COLO668 (cell line): ENCODE measurements around the gene UGT2A3.

Source experiments
- DNase-seq: peaks from one replicate; lab custom pipeline; 2025; ENCODE audit not compliant: unreplicated experiment; lab: John Stamatoyannopoulos, UW

Gene UGT2A3

DNA sequence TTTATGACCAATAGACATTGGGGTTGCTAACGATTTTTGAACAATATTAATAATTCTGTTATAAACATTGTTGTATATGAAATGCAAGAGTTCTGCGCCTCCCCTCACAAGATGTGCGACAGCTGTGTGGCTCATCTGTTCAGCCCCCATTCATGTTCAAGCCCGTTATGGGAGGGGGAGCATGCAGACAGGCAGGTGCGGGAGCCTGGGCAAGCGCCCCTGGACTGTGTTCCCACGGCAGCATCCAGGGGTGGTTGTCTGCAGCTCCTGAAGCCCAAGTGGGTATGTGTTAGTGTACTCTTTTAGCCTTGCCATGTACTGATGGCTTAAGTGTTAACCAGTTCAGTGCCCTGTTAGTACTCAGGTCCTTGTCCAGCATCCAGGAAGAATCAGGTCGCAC, 34.6 kb downstream of the UGT2A3 start:
- DNase-seq, result no peak

DNA sequence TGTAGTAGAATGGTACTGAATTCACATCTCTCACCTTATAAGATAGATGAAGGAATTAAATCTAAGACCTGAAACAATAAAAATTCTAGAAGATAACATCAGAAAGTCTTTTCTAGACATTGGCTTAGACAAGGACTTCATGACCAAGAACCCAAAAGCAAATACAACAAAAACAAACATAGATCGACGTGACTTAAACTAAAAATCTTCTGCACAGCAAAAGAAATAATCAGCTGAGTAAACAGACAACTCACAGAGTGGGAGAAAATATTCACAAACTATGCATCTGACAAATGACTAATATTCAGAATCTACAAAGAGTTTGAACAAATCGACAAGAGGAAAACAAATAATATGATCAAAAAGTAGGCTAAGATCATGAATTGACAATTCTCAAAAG, 38.8 kb downstream of the UGT2A3 start:
- DNase-seq, result no peak

DNA sequence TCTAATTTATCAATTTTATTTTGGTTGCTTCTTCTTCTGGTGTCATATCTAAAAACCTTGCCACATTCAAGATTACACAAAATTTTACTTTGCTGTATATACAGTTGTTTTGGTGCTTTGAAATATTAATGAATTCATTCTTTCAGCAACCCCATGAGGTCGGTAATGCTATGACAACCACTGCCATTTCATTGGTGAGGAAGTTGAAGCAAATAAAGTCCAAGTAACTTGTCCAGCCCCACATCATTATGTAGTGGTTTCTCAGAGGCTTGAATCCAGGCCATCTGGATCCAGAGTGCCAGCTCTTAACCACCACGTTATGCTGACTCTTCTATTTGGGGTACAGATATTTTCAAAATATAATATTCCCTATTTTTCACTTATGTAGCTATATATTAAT, 42.2 kb downstream of the UGT2A3 start:
- no peak for DNase-seq

DNA sequence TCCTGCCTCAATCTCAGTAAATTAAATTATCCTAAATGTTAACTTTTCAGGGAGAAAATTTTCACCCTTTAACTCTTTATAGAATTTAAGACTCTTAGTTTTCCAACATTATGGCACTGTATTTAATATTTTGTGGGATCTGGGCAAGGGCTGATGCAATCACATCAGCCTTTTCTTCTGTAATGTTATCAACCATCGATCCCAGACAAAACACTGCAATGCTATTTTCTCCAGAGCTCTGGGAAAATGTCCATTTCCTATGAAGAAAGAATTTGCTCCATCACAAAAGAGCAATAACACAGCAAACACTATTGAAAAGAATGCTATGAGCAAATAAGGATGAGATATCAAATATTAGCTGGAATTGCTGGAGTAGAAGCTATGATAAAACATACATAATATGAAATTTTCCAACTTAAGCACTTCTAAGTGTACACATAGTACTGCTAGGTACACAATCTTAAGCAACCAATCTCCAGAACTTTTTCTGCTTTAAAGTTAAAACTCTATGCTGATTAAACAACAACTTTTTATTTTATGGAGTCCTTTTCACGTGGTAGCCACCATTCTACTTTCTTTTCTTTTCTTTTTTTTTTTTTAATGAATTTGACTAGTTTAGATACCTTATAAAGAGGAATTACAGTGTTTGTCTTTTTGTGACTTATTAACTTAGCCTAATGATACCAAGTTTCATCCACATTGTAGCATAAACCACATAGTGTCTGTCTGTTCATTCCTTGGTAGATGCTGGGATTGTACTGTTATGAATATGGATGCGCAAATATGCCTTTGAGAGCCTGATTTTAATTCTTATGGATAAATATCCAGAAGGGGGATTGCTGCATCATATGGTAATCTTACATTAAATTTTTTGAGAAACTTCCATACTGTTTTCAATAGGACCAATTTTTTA, 43.6 kb downstream of the UGT2A3 start:
- DNase-seq, result no peak

DNA sequence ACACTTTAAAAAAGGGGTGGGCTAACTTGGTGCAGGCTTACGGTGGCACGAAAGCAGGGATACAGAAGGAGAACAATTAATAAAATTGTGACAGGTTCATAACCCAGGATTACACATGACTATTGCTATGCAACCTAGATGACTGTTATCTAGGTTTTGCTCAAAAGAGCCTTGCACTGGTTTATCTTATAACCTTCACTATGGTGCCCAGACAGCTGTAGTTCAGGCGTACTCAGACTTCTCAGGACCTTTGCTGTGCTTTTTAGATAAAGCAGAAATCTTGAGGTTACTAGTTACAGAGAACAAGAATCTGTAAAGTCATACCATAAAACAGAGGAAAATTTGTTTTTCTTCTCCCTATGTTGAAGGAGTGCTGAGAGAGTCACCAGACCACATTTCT, 44.4 kb downstream of the UGT2A3 start:
- no peak for DNase-seq

DNA sequence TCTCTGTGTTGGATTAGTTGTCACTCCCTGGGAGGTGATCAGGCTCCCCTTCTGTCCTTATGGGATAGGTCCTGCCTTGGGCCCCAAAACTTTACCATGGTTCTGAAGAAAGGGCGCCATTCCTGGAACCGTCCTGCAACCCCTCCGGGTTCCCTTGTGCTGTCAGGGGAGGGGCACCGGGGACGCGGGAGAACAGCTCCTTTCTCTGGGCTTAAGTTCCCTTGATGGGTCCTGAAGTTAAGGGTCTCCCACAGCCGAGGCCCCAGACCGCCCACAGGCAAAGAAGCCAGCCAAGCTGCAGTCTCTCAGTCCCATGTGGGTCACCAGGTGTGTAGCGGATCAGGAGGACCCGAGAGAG, 44.8 kb downstream of the UGT2A3 start:
- DNase-seq, result no peak

DNA sequence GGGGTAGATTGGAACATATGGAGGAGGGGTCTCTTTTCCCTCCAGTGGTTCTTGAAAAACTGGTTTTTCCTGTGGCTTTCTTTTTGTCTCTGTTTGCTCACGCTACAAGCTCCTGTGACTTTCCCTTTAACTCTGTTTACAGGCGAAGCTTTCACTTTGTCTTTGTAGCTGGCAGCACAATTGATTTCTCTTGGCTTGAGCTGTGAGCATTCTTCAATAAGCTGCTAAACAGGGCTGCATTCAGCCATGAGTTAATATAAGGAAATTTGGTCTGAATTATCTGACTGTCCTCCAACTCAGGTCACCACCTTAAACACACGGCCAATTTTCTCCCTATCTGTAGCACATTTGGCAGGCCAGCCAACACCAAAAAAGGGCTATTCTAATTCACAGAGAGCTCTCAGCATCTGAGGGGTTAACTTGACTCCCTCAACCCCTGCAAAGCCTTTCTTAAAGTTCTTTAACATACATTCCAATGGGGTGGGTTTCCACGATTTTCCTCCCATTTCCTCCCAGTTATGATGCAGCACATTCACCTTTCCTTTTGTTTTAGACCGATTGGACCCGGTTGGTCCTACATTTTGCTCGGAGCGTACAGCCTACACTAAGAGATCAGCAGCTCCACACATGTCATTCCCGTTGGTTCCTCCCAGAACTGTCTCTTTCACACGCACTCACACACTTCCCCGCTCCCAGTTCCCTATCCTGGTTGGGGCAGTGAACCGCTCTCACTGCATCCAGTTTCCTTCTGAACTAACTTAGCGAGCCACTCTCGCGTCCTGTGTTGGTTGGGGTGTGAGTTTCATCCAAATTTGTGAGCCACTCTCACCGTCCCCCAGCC, 45.4 kb downstream of the UGT2A3 start:
- peak; percentile 20 for DNase-seq

DNA sequence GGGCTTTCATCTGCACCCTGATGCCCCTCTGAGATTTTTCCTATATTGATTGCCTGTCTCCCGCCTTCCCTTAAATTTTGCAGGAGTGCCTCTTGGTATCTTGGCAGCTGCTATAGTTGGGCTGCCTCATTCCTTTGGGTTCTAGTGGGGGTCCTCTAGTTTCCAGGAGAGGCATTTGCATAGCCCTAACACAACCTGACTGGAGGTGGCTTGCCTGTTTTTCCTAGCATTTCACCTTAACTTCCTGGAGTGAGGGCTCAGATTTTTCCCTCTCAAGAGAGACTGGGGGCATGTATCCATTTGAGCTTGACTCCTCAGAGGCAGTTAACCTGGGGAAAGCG, 46.0 kb downstream of the UGT2A3 start:
- no peak for DNase-seq

DNA sequence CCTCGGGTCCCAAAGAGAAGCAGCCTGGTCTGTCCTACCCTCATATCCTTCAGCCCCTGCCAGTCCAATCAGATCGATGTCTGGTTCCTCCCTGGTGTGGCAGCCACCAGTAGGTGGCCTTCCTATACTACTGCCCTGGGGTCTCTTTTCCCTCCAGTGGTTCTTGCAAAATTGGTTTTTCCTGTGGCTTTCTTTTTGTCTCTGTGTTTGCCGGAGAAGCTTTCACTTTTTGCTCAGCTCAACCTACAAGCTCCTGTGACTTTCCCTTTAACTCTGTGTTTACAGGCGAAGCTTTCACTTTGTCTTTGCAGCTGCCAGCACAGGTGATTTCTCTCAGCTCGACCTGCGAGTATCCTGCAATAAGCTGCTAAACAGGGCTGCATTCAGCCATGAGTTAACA, 46.8 kb downstream of the UGT2A3 start:
- peak; percentile 32 for DNase-seq

DNA sequence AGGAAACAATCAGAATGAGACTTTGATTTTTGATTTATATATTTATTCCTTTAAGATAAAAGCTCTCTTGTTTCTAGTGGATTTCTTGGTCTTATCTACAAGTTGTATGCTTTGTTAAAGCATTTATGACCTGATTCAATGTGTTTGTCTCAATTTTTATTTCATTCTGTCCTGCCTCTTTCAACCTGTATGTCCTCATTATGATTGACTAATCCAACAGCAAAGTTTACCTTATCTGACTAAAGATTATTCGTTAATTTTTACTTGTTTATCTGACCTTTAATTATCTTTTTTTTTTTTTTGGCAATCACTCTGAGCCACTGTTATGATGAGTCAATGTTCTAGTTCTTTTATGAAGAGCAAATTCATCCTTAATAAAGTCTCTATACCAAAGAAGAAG, 54.9 kb downstream of the UGT2A3 start:
- DNase-seq, result no peak

DNA sequence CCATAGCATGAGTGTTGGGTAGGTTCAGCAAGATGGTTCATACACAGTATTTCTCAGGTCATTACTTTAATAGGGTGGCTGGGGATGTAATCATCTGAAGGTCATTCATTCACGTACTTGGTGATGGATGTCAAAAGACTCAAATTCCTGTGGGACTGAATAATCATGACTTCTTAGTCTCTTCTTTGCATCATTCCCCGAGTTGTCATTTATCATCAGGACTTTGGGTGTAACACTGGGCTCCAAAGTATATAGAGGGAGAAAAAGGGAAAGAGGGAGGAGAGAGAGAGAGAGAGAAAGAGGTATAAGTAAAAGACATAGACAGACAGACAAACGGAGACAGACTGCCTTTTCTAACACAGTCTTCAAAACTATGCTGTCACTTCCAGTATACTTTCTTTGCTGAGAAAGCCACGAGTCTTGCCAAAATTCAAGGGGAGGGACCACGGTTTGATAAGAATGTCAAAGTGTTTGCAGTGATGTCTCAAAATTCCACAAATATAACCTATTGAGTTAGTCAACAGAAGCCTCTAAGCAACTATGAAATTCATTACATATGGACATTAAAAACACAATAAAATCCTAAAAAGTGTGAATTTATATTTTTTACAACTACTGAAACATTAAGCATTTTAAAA, 55.9 kb downstream of the UGT2A3 start:
- DNase-seq, result no peak

DNA sequence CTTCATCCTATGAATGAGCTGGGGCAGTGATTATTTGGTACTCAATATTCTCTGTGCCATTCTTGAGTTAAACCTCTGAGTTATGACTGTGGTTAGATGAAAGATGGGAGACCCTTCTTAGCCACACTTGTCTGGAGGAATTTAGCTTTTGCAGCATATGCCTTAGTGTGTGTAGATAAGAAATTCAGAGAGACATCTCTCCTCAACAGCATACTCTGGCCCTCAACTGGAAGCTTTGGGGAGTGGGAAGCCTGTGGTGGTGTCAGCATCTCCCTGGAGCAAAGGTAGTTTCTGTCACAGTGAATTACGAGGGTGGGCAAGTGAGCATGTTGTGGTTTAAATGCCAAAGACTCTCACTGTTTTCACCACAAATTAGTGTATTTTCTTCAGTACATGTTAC, 58.7 kb downstream of the UGT2A3 start:
- no peak for DNase-seq

DNA sequence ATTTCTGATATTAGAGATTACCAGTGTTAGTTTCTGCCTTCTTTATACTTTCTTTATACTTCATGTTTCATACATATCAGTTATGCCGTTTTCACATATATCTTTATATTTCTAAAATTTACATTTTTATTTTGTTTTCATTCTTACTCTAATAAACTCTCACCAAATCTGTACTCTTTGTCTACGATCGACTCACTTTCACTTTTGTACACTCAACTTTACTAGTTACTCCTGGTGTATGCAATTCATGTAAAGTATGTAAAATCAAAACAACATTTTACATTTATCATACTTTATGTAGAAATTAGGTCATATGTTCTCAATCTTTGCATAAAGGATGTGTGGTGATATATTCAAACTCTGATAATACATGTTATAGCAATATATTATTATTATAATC, 59.9 kb downstream of the UGT2A3 start:
- DNase-seq, result no peak

DNA sequence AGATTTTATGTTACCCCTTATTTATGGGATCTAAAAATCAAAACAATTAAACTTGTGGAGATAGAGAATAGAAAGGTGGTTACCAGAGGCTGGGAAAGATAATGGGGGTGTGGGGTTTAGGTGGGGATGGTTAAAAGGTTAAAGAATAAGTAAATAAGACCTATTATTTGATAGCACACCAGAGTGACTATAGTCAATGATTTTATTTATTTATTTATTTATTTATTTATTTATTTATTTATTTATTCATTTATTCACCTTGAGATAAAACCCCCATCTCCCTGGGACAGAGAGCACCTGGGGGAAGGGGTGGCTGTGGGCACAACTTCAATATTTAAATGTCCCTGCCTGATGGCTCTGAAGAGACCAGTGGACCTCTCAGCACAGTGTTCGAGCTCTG, 66.1 kb downstream of the UGT2A3 start:
- DNase-seq, result no peak

DNA sequence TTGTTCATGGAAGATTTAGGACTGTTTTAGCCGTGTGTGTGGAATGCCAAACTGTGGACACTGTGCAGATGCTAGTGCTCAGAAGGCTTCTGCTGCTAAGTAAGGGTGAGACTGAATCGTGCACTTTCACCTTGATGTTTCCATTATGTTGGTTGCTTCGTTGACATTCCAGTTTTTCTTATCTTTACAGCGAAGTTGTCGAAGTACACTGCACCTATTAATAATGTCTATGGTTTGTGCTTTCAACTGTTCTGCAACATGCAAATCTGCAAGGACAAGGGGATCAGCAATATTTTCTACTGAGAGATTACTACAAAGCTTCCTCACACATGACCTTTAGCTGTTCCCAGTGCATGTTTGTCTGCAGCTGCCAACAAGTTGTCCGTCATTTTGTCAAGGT, 67.7 kb downstream of the UGT2A3 start:
- no peak for DNase-seq
